HG03025 (cell line): ENCODE data around the gene GCDH.
"Not testable (repeated sequence)": the region's sequence is repeated elsewhere in the genome, so short reads cannot be mapped to it uniquely, and the experiment has no call there.

Experiments
- ATAC-seq: cut with Tn5 transposase; IDR thresholded peaks from one replicate; pipeline ENCODE4 v1.9.1; 2021; ENCODE audit warnings: mild to moderate bottlenecking, moderate library complexity; ENCODE audit not compliant: unreplicated experiment, low FRiP score

GCDH gene

DNA sequence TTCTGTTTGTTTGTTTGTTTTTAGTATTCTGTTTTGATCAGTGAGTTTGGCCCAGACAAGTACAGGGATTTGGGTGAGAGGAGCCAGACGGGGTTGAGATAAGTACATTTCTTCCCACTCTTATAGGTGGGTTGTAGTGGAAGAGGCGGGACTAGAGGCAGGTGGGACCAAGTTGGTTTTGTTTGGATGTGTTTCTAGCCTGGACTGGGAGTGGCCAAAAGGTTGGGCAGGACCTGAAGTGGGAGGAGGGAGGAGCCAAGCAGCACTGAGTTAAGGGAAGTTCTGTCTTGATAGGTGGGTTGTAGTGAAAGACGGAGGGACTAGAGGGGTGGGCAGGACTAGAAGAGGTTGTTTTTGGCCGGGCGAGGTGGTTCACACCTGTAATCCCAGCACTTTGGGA lies 18.7 kb upstream of the GCDH start:
- ATAC-seq, result no peak

DNA sequence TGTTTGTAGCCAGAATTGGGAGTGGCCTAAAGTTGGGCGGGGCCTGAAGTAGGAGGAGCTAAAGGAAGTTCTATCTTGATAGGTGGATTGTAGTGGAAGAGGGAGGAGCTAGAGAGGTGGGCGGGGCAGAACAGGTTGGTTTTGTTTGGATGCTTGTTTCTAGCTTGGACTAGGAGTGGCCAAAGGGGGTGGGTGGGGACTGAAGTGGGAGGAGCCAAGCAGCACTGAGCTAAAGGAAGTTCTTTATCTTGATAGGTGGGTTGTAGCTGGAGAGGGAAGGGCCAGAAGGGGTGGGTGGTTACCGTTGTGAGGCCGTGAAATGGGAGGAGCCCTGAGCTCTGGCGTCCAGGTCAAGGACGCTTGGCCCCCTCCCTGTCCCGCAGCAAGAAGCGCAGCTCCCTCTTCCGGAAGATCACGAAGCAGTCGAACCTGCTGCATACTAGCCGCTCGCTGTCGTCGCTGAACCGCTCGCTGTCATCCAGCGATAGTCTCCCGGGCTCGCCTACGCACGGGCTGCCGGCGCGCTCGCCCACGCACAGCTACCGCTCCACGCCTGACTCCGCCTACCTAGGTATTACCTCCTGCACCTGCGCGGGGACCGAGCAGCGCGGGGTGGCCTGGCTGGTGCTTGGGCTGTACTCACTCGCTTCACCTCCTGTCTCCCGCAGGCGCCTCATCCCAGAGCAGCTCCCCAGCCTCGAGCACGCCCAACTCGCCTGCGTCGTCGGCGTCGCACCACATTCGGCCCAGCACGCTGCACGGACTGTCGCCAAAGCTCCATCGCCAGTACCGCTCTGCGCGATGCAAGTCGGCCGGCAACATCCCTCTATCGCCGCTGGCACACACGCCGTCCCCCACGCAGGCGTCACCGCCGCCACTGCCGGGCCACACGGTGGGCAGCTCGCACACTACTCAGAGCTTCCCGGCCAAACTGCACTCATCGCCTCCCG lies 17.7 kb upstream of the GCDH start:
- ATAC-seq, result no peak

GRCh38 chr19:12873891-12874745 lies 16.8 kb upstream of the GCDH start:
- ATAC-seq, result no peak

DNA sequence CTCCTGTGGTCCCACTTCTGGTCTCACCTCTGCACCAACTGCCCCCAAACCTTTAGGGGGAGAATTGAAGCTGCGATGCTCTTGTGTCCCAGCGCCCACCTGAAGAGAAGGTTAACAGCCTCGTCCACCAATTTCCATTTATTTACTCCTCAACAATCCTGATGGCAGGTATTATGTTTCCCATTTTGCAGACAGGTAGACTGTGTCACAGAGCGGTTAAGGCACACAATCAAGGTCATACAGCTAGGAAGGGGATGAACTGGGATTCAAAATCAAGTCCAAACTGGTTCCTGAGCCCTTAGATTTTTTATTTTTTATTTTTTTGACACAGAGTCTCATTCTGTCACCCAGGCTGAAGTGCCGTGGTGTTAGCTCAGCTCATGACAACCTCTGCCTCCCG lies 15.9 kb upstream of the GCDH start:
- ATAC-seq, result no peak

DNA sequence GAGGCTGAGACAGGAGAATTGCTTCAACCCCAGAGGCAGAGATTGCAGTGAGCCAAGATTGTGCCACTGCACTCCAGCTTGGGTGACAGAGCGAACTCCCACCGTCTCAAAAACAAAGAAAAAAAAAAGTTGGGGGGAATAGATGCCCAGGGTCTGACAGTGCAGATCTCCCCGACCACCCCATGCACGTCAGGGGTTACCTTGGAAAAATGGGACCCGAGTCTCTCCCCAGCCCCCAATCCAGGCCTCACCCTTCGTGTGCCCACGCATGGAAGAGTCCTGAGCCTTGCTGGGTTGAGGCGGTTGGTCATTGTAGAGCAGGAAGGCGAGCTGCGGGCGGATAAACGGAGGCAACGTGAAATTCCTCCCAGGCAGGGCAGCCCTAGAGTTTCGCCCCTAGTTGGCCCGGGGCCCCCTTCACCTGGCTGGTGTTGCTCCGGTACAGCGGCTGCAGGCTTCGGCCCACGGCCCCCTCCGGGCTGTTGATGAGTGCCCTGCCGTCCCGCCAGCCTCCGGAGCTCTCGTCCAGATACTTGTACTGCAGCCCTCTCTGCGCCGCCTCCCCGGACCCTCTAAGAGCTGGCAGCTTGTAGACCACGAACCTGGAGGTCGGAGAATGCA lies 10.3 kb upstream of the GCDH start:
- ATAC-seq, result no peak

- peak; percentile 52 for ATAC-seq
Measured at GRCh38 chr19:12881172-12881808, 9.7 kb upstream of the GCDH start, which contains the start of gene DNASE2. Gene DNASE2, minus strand, starts transcription at chr19:12881449. Its CDS starts 74 bp downstream, at chr19:12881375.

GRCh38 chr19:12882589-12882988 lies 8.4 kb upstream of the GCDH start:
- ATAC-seq, result no peak

GRCh38 chr19:12884202-12884601 lies 6.8 kb upstream of the GCDH start:
- ATAC-seq, result no peak

- no peak for ATAC-seq
Measured at GRCh38 chr19:12884627-12884925, 6.4 kb upstream of the GCDH start.

GRCh38 chr19:12884926-12885748 lies 5.8 kb upstream of the GCDH start:
- no peak for ATAC-seq

DNA sequence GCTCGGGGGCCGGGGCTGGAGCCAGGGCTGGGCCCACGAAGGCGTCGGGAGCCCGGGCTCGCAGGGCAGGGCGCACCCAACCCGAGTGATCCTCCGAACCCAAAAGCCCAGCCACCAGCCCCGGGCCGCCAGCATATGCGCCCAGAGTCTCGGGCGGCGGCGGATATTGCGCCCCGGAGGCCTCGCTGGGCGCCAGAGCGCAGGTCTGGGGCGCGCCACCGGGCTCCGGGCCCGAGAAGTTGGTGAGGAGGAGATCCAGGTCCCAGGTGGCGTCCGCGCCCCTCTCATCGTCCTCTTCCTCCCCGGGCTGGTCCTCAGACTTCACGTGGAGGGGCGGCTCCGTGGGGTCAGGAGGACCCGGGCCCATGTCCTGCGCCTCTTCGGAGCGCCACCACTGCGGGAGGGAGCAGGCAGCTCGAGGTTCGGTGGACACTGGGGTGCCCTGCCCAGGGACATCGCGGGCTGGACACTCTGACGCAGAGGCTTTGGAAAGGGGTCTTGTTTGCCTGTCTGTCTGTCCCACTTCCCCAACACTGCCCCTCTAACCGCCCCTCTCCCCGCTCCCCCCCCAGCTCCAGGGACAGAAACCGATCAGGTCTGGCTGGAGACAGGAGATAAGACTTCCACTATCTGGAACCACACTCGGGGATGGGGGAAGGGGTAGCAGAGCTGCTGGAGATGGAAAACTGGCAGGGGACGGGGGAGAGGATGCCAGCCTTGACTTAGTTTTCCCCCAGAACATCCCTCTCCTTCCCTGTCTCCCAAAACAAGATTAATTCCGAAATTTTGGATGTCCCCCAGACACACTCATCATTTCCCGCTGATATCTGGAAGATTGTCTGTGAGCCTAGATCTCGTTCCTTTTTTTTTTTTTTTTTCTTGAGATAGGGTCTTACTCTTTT lies 5.0 kb upstream of the GCDH start:
- ATAC-seq, result no peak

GRCh38 chr19:12886651-12886968 lies 4.3 kb upstream of the GCDH start:
- no peak for ATAC-seq

GRCh38 chr19:12886969-12887747 lies 3.8 kb upstream of the GCDH start, which contains the start of gene KLF1:
Gene KLF1, minus strand, starts transcription at chr19:12887201. Its CDS starts 61 bp downstream, at chr19:12887140.
- ATAC-seq, result no peak

GRCh38 chr19:12888006-12888603 lies 2.9 kb upstream of the GCDH start:
- ATAC-seq, result no peak

DNA sequence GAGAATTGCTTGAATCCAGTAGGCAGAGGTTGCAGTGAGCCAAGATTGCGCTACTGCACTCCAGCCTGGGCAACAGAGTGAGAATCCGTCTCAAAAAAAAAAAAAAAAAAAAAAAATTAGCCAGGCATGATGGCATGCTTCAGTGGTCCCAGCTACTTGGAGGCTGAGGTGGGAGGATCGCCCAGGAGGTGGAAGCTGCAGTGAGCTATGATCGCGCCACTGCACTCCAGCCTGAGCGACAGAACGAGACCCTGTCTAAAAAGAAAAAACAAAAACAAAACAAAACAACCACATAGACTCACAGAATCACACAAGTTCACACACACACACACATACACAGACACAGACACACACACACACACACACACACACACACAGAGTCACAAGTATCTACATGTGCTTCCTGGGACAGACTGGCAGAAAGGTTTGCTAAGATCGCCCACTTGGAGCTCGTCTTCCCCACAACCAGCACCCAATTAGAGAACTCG lies 617 bp upstream of the GCDH start:
- not testable (repeated sequence) for ATAC-seq

GRCh38 chr19:12891553-12892021 lies 627 bp downstream of the GCDH start:
- ATAC-seq, result no peak

- ATAC-seq, result no peak
Measured at GRCh38 chr19:12893582-12893981, 2.6 kb downstream of the GCDH start.
